Stimulated activated naive CD8-positive, alpha-beta T cell treated with anti-CD3 and anti-CD28 coated beads, Interleukin-15, Interleukin-2, amounts not matched to agents 100 ng/mL and 50 ng/mL, for 24 hours (primary cell): ENCODE results near the gene FRG2B.
"Not testable (repeated sequence)": the region's sequence is repeated elsewhere in the genome, so short reads cannot be mapped to it uniquely, and the experiment has no call there.

Experiments used
- H3K27ac Mint-ChIP-seq: one replicate; pipeline ENCODE4 v1.8.0; 2021; ENCODE audit warnings: mild to moderate bottlenecking, mixed read lengths
- H3K27me3 Mint-ChIP-seq: one replicate; pipeline ENCODE4 v1.8.0; 2021; ENCODE audit warnings: mixed read lengths
- H3K36me3 Mint-ChIP-seq: one replicate; pipeline ENCODE4 v1.8.0; 2021; ENCODE audit warnings: low read depth, mixed read lengths
- H3K4me1 Mint-ChIP-seq: one replicate; pipeline ENCODE4 v1.8.0; 2021; ENCODE audit warnings: low read depth, mixed read lengths
- H3K4me3 Mint-ChIP-seq: one replicate; pipeline ENCODE4 v1.8.0; 2021; ENCODE audit warnings: mild to moderate bottlenecking, mixed read lengths
- H3K9me3 Mint-ChIP-seq: one replicate; pipeline ENCODE4 v1.8.0; 2021; ENCODE audit warnings: mixed read lengths

FRG2B gene

GRCh38 chr10:133614830-133615580 is 11.6 kb downstream of the FRG2B start:
- Mint-ChIP-seq H3K4me1 (no peaks in the 10 kb centered on the region), H3K4me3 (no peak overlapping the region), H3K9me3 (no peaks in the 10 kb centered on the region), H3K27ac (no peak overlapping the region), H3K27me3 (peaks cover 24% of the 10 kb centered on the region), H3K36me3 (no peaks in the 10 kb centered on the region)

- no peaks in the 10 kb centered on the region for H3K4me1 Mint-ChIP-seq
- peaks cover 29% of the 10 kb centered on the region for H3K27me3 Mint-ChIP-seq
- no peak overlapping the region for H3K4me3 Mint-ChIP-seq
- H3K27ac Mint-ChIP-seq = no peak overlapping the region
- no peaks in the 10 kb centered on the region for H3K9me3 Mint-ChIP-seq
- H3K36me3 Mint-ChIP-seq = no peaks in the 10 kb centered on the region
These were observed 12.9 kb downstream of the FRG2B start for GRCh38 chr10:133613699-133614098.

GRCh38 chr10:133611079-133611478 is 15.5 kb downstream of the FRG2B start:
- Mint-ChIP-seq H3K27me3 (peaks cover 54% of the 10 kb centered on the region), H3K36me3 (no peaks in the 10 kb centered on the region), H3K4me1 (no peaks in the 10 kb centered on the region), H3K27ac (no peak overlapping the region), H3K9me3 (no peaks in the 10 kb centered on the region), H3K4me3 (no peak overlapping the region)

- Mint-ChIP-seq H3K36me3 (no peaks in the 10 kb centered on the region), H3K4me3 (no peak overlapping the region), H3K4me1 (no peaks in the 10 kb centered on the region), H3K9me3 (no peaks in the 10 kb centered on the region), H3K27me3 (peaks cover 70% of the 10 kb centered on the region), H3K27ac (no peak overlapping the region)
These were observed 17.7 kb downstream of the FRG2B start for GRCh38 chr10:133608855-133609254.

- not testable (repeated sequence) for H3K4me3 Mint-ChIP-seq, H3K9me3 Mint-ChIP-seq, H3K4me1 Mint-ChIP-seq, H3K36me3 Mint-ChIP-seq, H3K27ac Mint-ChIP-seq
- H3K27me3 Mint-ChIP-seq = peaks cover 80% of the 10 kb centered on the region
These were observed 23.2 kb downstream of the FRG2B start for GRCh38 chr10:133603434-133603833.

GRCh38 chr10:133600657-133601056 is 25.9 kb downstream of the FRG2B start:
- no peaks in the 10 kb centered on the region for H3K4me1 Mint-ChIP-seq
- H3K9me3 Mint-ChIP-seq = no peaks in the 10 kb centered on the region
- H3K36me3 Mint-ChIP-seq = no peaks in the 10 kb centered on the region
- no peak overlapping the region for H3K4me3 Mint-ChIP-seq
- H3K27me3 Mint-ChIP-seq = peaks cover 79% of the 10 kb centered on the region
- H3K27ac Mint-ChIP-seq = no peak overlapping the region

- H3K4me1 Mint-ChIP-seq, H3K27ac Mint-ChIP-seq, H3K9me3 Mint-ChIP-seq, H3K4me3 Mint-ChIP-seq, H3K36me3 Mint-ChIP-seq: not testable (repeated sequence)
- peaks cover 80% of the 10 kb centered on the region for H3K27me3 Mint-ChIP-seq
These were observed 26.7 kb downstream of the FRG2B start for GRCh38 chr10:133599869-133600268.

- Mint-ChIP-seq H3K36me3 (no peaks in the 10 kb centered on the region), H3K9me3 (no peaks in the 10 kb centered on the region), H3K4me1 (no peaks in the 10 kb centered on the region), H3K27ac (no peak overlapping the region), H3K4me3 (no peak overlapping the region), H3K27me3 (peaks cover 54% of the 10 kb centered on the region)
These were observed 33.9 kb downstream of the FRG2B start for GRCh38 chr10:133592716-133593115.

- Mint-ChIP-seq H3K27me3 (peaks cover 41% of the 10 kb centered on the region), H3K4me3 (no peak overlapping the region)
These were observed 35.6 kb downstream of the FRG2B start for GRCh38 chr10:133590970-133591359.

GRCh38 chr10:133590226-133590969 is 36.2 kb downstream of the FRG2B start:
- H3K27ac Mint-ChIP-seq = no peak overlapping the region
- H3K9me3 Mint-ChIP-seq = peaks cover 3% of the 10 kb centered on the region
- no peak overlapping the region for H3K4me3 Mint-ChIP-seq
- H3K27me3 Mint-ChIP-seq = peaks cover 39% of the 10 kb centered on the region
- no peaks in the 10 kb centered on the region for H3K36me3 Mint-ChIP-seq
- H3K4me1 Mint-ChIP-seq = no peaks in the 10 kb centered on the region

More at GRCh38 chr10:133590970-133591359, 35.6 kb downstream of the FRG2B start:
- peaks cover 3% of the 10 kb centered on the region for H3K9me3 Mint-ChIP-seq
- H3K36me3 Mint-ChIP-seq = no peaks in the 10 kb centered on the region
- H3K4me1 Mint-ChIP-seq = no peaks in the 10 kb centered on the region
- H3K27ac Mint-ChIP-seq = no peak overlapping the region

GRCh38 chr10:133577037-133577436 is 49.6 kb downstream of the FRG2B start:
- H3K27ac Mint-ChIP-seq, H3K4me1 Mint-ChIP-seq, H3K27me3 Mint-ChIP-seq, H3K4me3 Mint-ChIP-seq, H3K36me3 Mint-ChIP-seq: not testable (repeated sequence)
- peaks cover 14% of the 10 kb centered on the region for H3K9me3 Mint-ChIP-seq
